ENCODE data around the gene ITPR2.

The ITPR2 gene

GRCh38 chr12:26748741-26749431 lies 84.1 kb downstream of the ITPR2 start:
- Mint-ChIP-seq H3K4me3 (no peak overlapping the region), H3K4me1 (no peaks in the 10 kb centered on the region), H3K9me3 (peaks cover 11% of the 10 kb centered on the region), H3K27ac (no peak overlapping the region), H3K36me3 (ENCODE audit: low read depth) (peaks cover 7% of the 10 kb centered on the region), H3K27me3 (ENCODE audit: low read depth) (no peaks in the 10 kb centered on the region)
- TF ChIP-seq CTCF (IDR thresholded peaks at IDR 0.05; ENCODE audit: unreplicated experiment in 3 of 3), result no peak

GRCh38 chr12:26748412-26748740 lies 84.6 kb downstream of the ITPR2 start:
- H3K27ac Mint-ChIP-seq, result no peak overlapping the region
- H3K4me3 Mint-ChIP-seq, result no peak overlapping the region
- peaks cover 7% of the 10 kb centered on the region for H3K36me3 Mint-ChIP-seq (ENCODE audit: low read depth)
- no peak for TF ChIP-seq CTCF (IDR thresholded peaks at IDR 0.05; ENCODE audit: unreplicated experiment in 3 of 3)
- H3K4me1 Mint-ChIP-seq, result no peaks in the 10 kb centered on the region
- no peaks in the 10 kb centered on the region for H3K27me3 Mint-ChIP-seq (ENCODE audit: low read depth)
- H3K9me3 Mint-ChIP-seq, result peaks cover 5% of the 10 kb centered on the region

GRCh38 chr12:26746121-26746714 lies 86.8 kb downstream of the ITPR2 start:
- Mint-ChIP-seq H3K27me3 (ENCODE audit: low read depth) (no peaks in the 10 kb centered on the region), H3K36me3 (ENCODE audit: low read depth) (peaks cover 4% of the 10 kb centered on the region), H3K4me1 (peaks cover 8% of the 10 kb centered on the region), H3K4me3 (no peak overlapping the region), H3K9me3 (no peaks in the 10 kb centered on the region), H3K27ac (no peak overlapping the region)
- no peak for TF ChIP-seq CTCF (IDR thresholded peaks at IDR 0.05; ENCODE audit: unreplicated experiment in 3 of 3)

GRCh38 chr12:26744697-26745440 lies 88.1 kb downstream of the ITPR2 start:
- no peak overlapping the region for H3K4me3 Mint-ChIP-seq
- H3K36me3 Mint-ChIP-seq (ENCODE audit: low read depth), result no peaks in the 10 kb centered on the region
- no peak overlapping the region for H3K27ac Mint-ChIP-seq
- no peaks in the 10 kb centered on the region for H3K9me3 Mint-ChIP-seq
- H3K27me3 Mint-ChIP-seq (ENCODE audit: low read depth), result no peaks in the 10 kb centered on the region
- no peak for TF ChIP-seq CTCF (IDR thresholded peaks at IDR 0.05; ENCODE audit: unreplicated experiment in 3 of 3)
- H3K4me1 Mint-ChIP-seq, result peaks cover 17% of the 10 kb centered on the region

- Mint-ChIP-seq H3K27me3 (ENCODE audit: low read depth) (no peaks in the 10 kb centered on the region), H3K36me3 (ENCODE audit: low read depth) (no peaks in the 10 kb centered on the region), H3K9me3 (no peaks in the 10 kb centered on the region), H3K4me1 (peaks cover 17% of the 10 kb centered on the region), H3K4me3 (no peak overlapping the region), H3K27ac (no peak overlapping the region)
- no peak for TF ChIP-seq CTCF (IDR thresholded peaks at IDR 0.05; ENCODE audit: unreplicated experiment in 3 of 3)
These were observed 88.9 kb downstream of the ITPR2 start for GRCh38 chr12:26744042-26744626.

All from nephron (organoid).